Neural cell (in vitro differentiated cells): ENCODE results near the gene ZBTB12. TPM values are rescaled to one million over a fixed set of nuclear protein-coding genes. Genes with fewer than 3 reads are reported as not detected.
"Not testable (repeated sequence)": the region's sequence is repeated elsewhere in the genome, so short reads cannot be mapped to it uniquely, and the experiment has no call there.

ENCODE experiments used
- H2AFZ ChIP-seq: fragments of 200-600, 300-800 bp; sonication (generic), shearing (Covaris generic); 2 replicates; pipeline ENCODE4 v1.6.0; 2014; ENCODE audit warnings: low read depth, mild to moderate bottlenecking, antibody characterized with exemption, low read length, moderate library complexity
- H3F3A ChIP-seq: fragments of 200-600 bp; shearing (Covaris generic); 2 replicates; pipeline ENCODE4 v1.6.1; 2016; ENCODE audit warnings: mild to moderate bottlenecking, moderate library complexity, mixed read lengths, antibody characterized with exemption, low read length; ENCODE audit not compliant: insufficient read depth, poor library complexity, severe bottlenecking
- H3K27ac ChIP-seq: fragments of 200-600, 300-800 bp; sonication (generic), shearing (Covaris generic); 2 replicates; pipeline ENCODE4 v1.5.1; 2014; ENCODE audit warnings: mild to moderate bottlenecking, low read length, moderate library complexity
- H3K27me3 ChIP-seq: fragments of 300-800, 200-600 bp; sonication (generic), shearing (Covaris generic); 2 replicates; pipeline ENCODE4 v1.6.0; 2014; ENCODE audit warnings: mild to moderate bottlenecking, low read depth, low read length, moderate library complexity; ENCODE audit not compliant: insufficient read depth
- H3K36me3 ChIP-seq: fragments of 300-800, 200-600 bp; sonication (generic), shearing (Covaris generic); 2 replicates; pipeline ENCODE4 v1.5.1; 2014; ENCODE audit warnings: mild to moderate bottlenecking, antibody characterized with exemption, low read length, moderate library complexity; ENCODE audit not compliant: insufficient read depth
- H3K4me2 ChIP-seq: fragments of 300-800, 200-600 bp; sonication (generic), shearing (Covaris generic); 2 replicates; pipeline ENCODE4 v1.6.0; 2014; ENCODE audit warnings: mild to moderate bottlenecking, low read length
- H3K4me3 ChIP-seq: fragments of 300-800, 200-600 bp; sonication (generic), shearing (Covaris generic); 2 replicates; pipeline ENCODE4 v1.5.1; 2014; ENCODE audit warnings: mild to moderate bottlenecking, low read length, moderate library complexity
- H3K79me2 ChIP-seq: fragments of 200-600 bp; shearing (Covaris generic); replicated peaks from 2 replicates; pipeline ENCODE4 v1.6.0; 2014; ENCODE audit warnings: mild to moderate bottlenecking, low read length, moderate library complexity; ENCODE audit not compliant: insufficient read depth
- H3K9ac ChIP-seq: fragments of 300-800, 200-600 bp; sonication (generic), shearing (Covaris generic); 2 replicates; pipeline ENCODE4 v1.6.1; 2016; ENCODE audit warnings: mild to moderate bottlenecking, low read length, mixed read lengths
- H3K9me2 ChIP-seq: fragments of 200-600 bp; shearing (Covaris generic); 2 replicates; pipeline ENCODE4 v1.6.1; 2016; ENCODE audit warnings: mild to moderate bottlenecking, low read length, mixed read lengths; ENCODE audit not compliant: insufficient read depth
- H3K9me3 ChIP-seq: fragments of 200-600, 300-800 bp; sonication (generic), shearing (Covaris generic); 2 replicates; pipeline ENCODE4 v1.6.1; 2016; ENCODE audit warnings: mild to moderate bottlenecking, mixed run types, low read length, moderate library complexity, mixed read lengths
- H4K20me1 ChIP-seq: fragments of 200-600 bp; shearing (Covaris generic); 2 replicates; pipeline ENCODE4 v1.6.1; 2016; ENCODE audit warnings: mild to moderate bottlenecking, mixed run types; ENCODE audit not compliant: insufficient read depth
- CTCF ChIP-seq: fragments of 450-650 bp; IDR thresholded peaks from 2 replicates; pipeline ENCODE4 v1.5.1; 2014; ENCODE audit warnings: antibody characterized with exemption, mild to moderate bottlenecking, moderate library complexity; ENCODE audit not compliant: poor library complexity, severe bottlenecking
- EP300 ChIP-seq: fragments of 450-650 bp; conservative IDR thresholded peaks from 2 replicates; pipeline ENCODE4 v1.6.1; 2014; ENCODE audit warnings: antibody characterized with exemption, mild to moderate bottlenecking, moderate library complexity; ENCODE audit not compliant: poor library complexity, severe bottlenecking
- EZH2 ChIP-seq: fragments of 200-600, 300-800 bp; shearing (Covaris generic), sonication (generic); IDR thresholded peaks from 2 replicates; pipeline ENCODE4 v1.6.1; 2014; ENCODE audit warnings: antibody characterized with exemption, low read length, borderline replicate concordance, mild to moderate bottlenecking; ENCODE audit not compliant: insufficient read depth, poor library complexity, severe bottlenecking
- MXI1 ChIP-seq: fragments of 450-650 bp; conservative IDR thresholded peaks from 2 replicates; pipeline ENCODE4 v1.6.1; 2014; ENCODE audit warnings: antibody characterized with exemption, mild to moderate bottlenecking; ENCODE audit not compliant: poor library complexity, severe bottlenecking
- POLR2AphosphoS5 ChIP-seq: IDR thresholded peaks from 2 replicates; pipeline ENCODE4 v1.6.1; 2012
- RAD21 ChIP-seq: fragments of 450-650 bp; conservative IDR thresholded peaks from 2 replicates; pipeline ENCODE4 v1.6.1; 2014; ENCODE audit warnings: antibody characterized with exemption, mild to moderate bottlenecking, moderate library complexity
- REST ChIP-seq: IDR thresholded peaks from 2 replicates; pipeline ENCODE4 v1.6.1; 2012; ENCODE audit warnings: borderline replicate concordance
- SMC3 ChIP-seq: fragments of 450-650 bp; conservative IDR thresholded peaks from 2 replicates; pipeline ENCODE4 v1.6.1; 2014; ENCODE audit warnings: antibody characterized with exemption, mild to moderate bottlenecking, moderate library complexity; ENCODE audit not compliant: poor library complexity
- TAF1 ChIP-seq: IDR thresholded peaks from 2 replicates; pipeline ENCODE4 v1.6.1; 2012; ENCODE audit warnings: low read depth
- polyA plus RNA-seq: library from polyadenylated mRNA; depleted of rRNA; stranded (reverse); fragments of >200 nt; gene quantifications from 2 replicates; pipeline ENCODE4 v1.2.3, GENCODE V29; 2014

ZBTB12 gene
- polyA plus RNA-seq, 1 donor from 2014 or later = 21.4 TPM

GRCh38 chr6:31907158-31907813, 5.4 kb upstream of the ZBTB12 start:
- TF ChIP-seq REST = no peak
- no peak for TF ChIP-seq TAF1
- no peak for TF ChIP-seq MXI1
- no peak for TF ChIP-seq RAD21
- no peak for TF ChIP-seq POLR2AphosphoS5
- TF ChIP-seq EZH2 = no peak
- no peak for TF ChIP-seq SMC3
- no peak for TF ChIP-seq EP300
- TF ChIP-seq CTCF = no peak
- Histone ChIP-seq H3K9ac (no peak overlapping the region), H3K9me2 (no peaks in the 10 kb centered on the region), H3K4me3 (no peak overlapping the region), H3F3A (peaks cover 4% of the 10 kb centered on the region), H3K4me2 (no peak overlapping the region), H3K36me3 (no peaks in the 10 kb centered on the region), H3K27me3 (no peaks in the 10 kb centered on the region), H3K27ac (no peak overlapping the region), H2AFZ (no peak overlapping the region), H3K9me3 (no peaks in the 10 kb centered on the region), H3K79me2 (no peaks in the 10 kb centered on the region), H4K20me1 (no peaks in the 10 kb centered on the region)

- not testable (repeated sequence) for H3K79me2 ChIP-seq, H3K9me2 ChIP-seq, H3F3A ChIP-seq, H3K9me3 ChIP-seq, H3K36me3 ChIP-seq, H3K4me3 ChIP-seq, H4K20me1 ChIP-seq, H3K9ac ChIP-seq, H3K27me3 ChIP-seq, H3K27ac ChIP-seq, H2AFZ ChIP-seq, H3K4me2 ChIP-seq
Measured at GRCh38 chr6:31906727-31907126, 4.8 kb upstream of the ZBTB12 start.

GRCh38 chr6:31906122-31906521, 4.2 kb upstream of the ZBTB12 start:
- H3K36me3 ChIP-seq = no peaks in the 10 kb centered on the region
- H3K27me3 ChIP-seq = no peaks in the 10 kb centered on the region
- no peaks in the 10 kb centered on the region for H3K9me2 ChIP-seq
- no peak overlapping the region for H3K4me2 ChIP-seq
- H3K79me2 ChIP-seq = peaks cover 3% of the 10 kb centered on the region
- peaks cover 4% of the 10 kb centered on the region for H3F3A ChIP-seq
- no peak overlapping the region for H3K4me3 ChIP-seq
- TF ChIP-seq MXI1 (no peak), RAD21 (no peak), EZH2 (no peak)
- no peaks in the 10 kb centered on the region for H4K20me1 ChIP-seq
- H3K9ac ChIP-seq = no peak overlapping the region
- no peak overlapping the region for H3K27ac ChIP-seq
- no peaks in the 10 kb centered on the region for H3K9me3 ChIP-seq
- H2AFZ ChIP-seq = no peak overlapping the region
